OCI-LY3 (cell line): ENCODE results near the gene BCAR1.

Experiments
- H2AFZ ChIP-seq: fragments of 200-600, 300-600 bp; shearing (Covaris generic); 2 replicates; pipeline ENCODE4 v1.6.0; 2014; ENCODE audit warnings: antibody characterized with exemption, low read depth, low read length
- H3K27ac ChIP-seq: fragments of 200-600, 300-600 bp; sonication (generic); 2 replicates; pipeline ENCODE4 v1.5.1; 2014; ENCODE audit warnings: mild to moderate bottlenecking, low read length, moderate library complexity, mixed read lengths
- H3K27me3 ChIP-seq: fragments of 200-600, 300-600 bp; sonication (generic); 2 replicates; pipeline ENCODE4 v1.6.1; 2014; ENCODE audit warnings: low read depth, low read length, mixed read lengths
- H3K36me3 ChIP-seq: fragments of 200-600, 300-600 bp; sonication (generic); replicated peaks from 2 replicates; pipeline ENCODE3; 2014; ENCODE audit warnings: low read depth, low read length, mixed read lengths
- H3K4me1 ChIP-seq: fragments of 300-600, 200-600 bp; sonication (generic); 2 replicates; pipeline ENCODE4 v1.6.1; 2014; ENCODE audit warnings: low read length, mixed read lengths
- H3K4me2 ChIP-seq: fragments of 200-600, 300-600 bp; sonication (generic); 2 replicates; pipeline ENCODE4 v1.6.1; 2014; ENCODE audit warnings: low read length, mixed read lengths
- H3K4me3 ChIP-seq: fragments of 300-600, 200-600 bp; sonication (generic); 2 replicates; pipeline ENCODE4 v1.5.1; 2014; ENCODE audit warnings: antibody characterized with exemption, mild to moderate bottlenecking, low read length, moderate library complexity
- H3K79me2 ChIP-seq: fragments of 300-600, 200-600 bp; shearing (Covaris generic); 2 replicates; pipeline ENCODE4 v1.6.1; 2014; ENCODE audit warnings: mild to moderate bottlenecking, low read length, mixed read lengths
- H3K9ac ChIP-seq: fragments of 300-600, 200-600 bp; shearing (Covaris generic); 2 replicates; pipeline ENCODE4 v1.6.0; 2014; ENCODE audit warnings: mild to moderate bottlenecking, low read length, moderate library complexity
- H3K9me3 ChIP-seq: fragments of 200-600, 300-600 bp; shearing (Covaris generic); 2 replicates; pipeline ENCODE4 v1.6.1; 2014; ENCODE audit warnings: low read length, mixed read lengths; ENCODE audit not compliant: insufficient read depth
- H4K20me1 ChIP-seq: fragments of 200-600, 300-600 bp; sonication (generic); 2 replicates; pipeline ENCODE4 v1.6.1; 2016; ENCODE audit warnings: low read length, mixed read lengths; ENCODE audit not compliant: insufficient read depth
- EZH2phosphoT487 ChIP-seq: fragments of 200-600 bp; shearing (Covaris generic); IDR thresholded peaks from 2 replicates; pipeline ENCODE4 v1.6.1; 2018; ENCODE audit warnings: antibody characterized with exemption, mixed run types, low read depth
- TF ChIP-seq, protein P1 (sequence below): fragments of 200-600, 300-600 bp; sonication (generic); IDR thresholded peaks from 2 replicates; pipeline ENCODE4 v1.5.1; 2014; ENCODE audit warnings: antibody characterized with exemption, low read length, low read depth

The BCAR1 gene

GRCh38 chr16:75222271-75222783, 29.1 kb downstream of the BCAR1 start:
- Histone ChIP-seq H3K27ac (no peak overlapping the region), H3K9me3 (no peaks in the 10 kb centered on the region), H4K20me1 (no peaks in the 10 kb centered on the region), H3K27me3 (peaks cover 4% of the 10 kb centered on the region; the same call in 1 of the 2 replicates), H2AFZ (no peak overlapping the region), H3K36me3 (no peaks in the 10 kb centered on the region), H3K79me2 (no peaks in the 10 kb centered on the region), H3K4me2 (no peak overlapping the region), H3K4me3 (no peak overlapping the region), H3K4me1 (peaks cover 33% of the 10 kb centered on the region), H3K9ac (no peak overlapping the region)
- no peak for TF ChIP-seq EZH2phosphoT487
- TF ChIP-seq, protein P1, sequence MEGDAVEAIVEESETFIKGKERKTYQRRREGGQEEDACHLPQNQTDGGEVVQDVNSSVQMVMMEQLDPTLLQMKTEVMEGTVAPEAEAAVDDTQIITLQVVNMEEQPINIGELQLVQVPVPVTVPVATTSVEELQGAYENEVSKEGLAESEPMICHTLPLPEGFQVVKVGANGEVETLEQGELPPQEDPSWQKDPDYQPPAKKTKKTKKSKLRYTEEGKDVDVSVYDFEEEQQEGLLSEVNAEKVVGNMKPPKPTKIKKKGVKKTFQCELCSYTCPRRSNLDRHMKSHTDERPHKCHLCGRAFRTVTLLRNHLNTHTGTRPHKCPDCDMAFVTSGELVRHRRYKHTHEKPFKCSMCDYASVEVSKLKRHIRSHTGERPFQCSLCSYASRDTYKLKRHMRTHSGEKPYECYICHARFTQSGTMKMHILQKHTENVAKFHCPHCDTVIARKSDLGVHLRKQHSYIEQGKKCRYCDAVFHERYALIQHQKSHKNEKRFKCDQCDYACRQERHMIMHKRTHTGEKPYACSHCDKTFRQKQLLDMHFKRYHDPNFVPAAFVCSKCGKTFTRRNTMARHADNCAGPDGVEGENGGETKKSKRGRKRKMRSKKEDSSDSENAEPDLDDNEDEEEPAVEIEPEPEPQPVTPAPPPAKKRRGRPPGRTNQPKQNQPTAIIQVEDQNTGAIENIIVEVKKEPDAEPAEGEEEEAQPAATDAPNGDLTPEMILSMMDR: no peak

GRCh38 chr16:75219838-75220237, 31.6 kb downstream of the BCAR1 start:
- H3K79me2 ChIP-seq: no peaks in the 10 kb centered on the region
- no peak for TF ChIP-seq EZH2phosphoT487
- TF ChIP-seq, protein P1: no peak
- peak overlapping the region; percentile 38; the same call in 1 of the 2 replicates for H3K9ac ChIP-seq
- no peaks in the 10 kb centered on the region for H4K20me1 ChIP-seq
- no peak overlapping the region for H2AFZ ChIP-seq
- peak overlapping the region; percentile 65 for H3K4me3 ChIP-seq
- peak overlapping the region; percentile 65; the same call in 1 of the 2 replicates for H3K27ac ChIP-seq
- H3K9me3 ChIP-seq: no peaks in the 10 kb centered on the region
- peak overlapping the region; percentile 84 for H3K4me2 ChIP-seq
- H3K27me3 ChIP-seq: 0 out of 2 replicates have a peak, but pooled peaks cover 4% of the 10 kb centered on the region
- H3K36me3 ChIP-seq: no peaks in the 10 kb centered on the region
- peaks cover 42% of the 10 kb centered on the region for H3K4me1 ChIP-seq

GRCh38 chr16:75219088-75219487, 32.3 kb downstream of the BCAR1 start:
- peaks cover 42% of the 10 kb centered on the region for H3K4me1 ChIP-seq
- H3K9me3 ChIP-seq: no peaks in the 10 kb centered on the region
- no peaks in the 10 kb centered on the region for H3K27me3 ChIP-seq
- no peaks in the 10 kb centered on the region for H3K36me3 ChIP-seq
- H3K4me3 ChIP-seq: peak overlapping the region; percentile 65
- no peaks in the 10 kb centered on the region for H3K79me2 ChIP-seq
- no peak overlapping the region for H2AFZ ChIP-seq
- H3K9ac ChIP-seq: peak overlapping the region; percentile 38; the same call in 1 of the 2 replicates
- TF ChIP-seq EZH2phosphoT487: no peak
- TF ChIP-seq, protein P1: no peak
- H4K20me1 ChIP-seq: no peaks in the 10 kb centered on the region
- peak overlapping the region; percentile 84 for H3K4me2 ChIP-seq
- peak overlapping the region; percentile 65; the same call in 1 of the 2 replicates for H3K27ac ChIP-seq

DNA sequence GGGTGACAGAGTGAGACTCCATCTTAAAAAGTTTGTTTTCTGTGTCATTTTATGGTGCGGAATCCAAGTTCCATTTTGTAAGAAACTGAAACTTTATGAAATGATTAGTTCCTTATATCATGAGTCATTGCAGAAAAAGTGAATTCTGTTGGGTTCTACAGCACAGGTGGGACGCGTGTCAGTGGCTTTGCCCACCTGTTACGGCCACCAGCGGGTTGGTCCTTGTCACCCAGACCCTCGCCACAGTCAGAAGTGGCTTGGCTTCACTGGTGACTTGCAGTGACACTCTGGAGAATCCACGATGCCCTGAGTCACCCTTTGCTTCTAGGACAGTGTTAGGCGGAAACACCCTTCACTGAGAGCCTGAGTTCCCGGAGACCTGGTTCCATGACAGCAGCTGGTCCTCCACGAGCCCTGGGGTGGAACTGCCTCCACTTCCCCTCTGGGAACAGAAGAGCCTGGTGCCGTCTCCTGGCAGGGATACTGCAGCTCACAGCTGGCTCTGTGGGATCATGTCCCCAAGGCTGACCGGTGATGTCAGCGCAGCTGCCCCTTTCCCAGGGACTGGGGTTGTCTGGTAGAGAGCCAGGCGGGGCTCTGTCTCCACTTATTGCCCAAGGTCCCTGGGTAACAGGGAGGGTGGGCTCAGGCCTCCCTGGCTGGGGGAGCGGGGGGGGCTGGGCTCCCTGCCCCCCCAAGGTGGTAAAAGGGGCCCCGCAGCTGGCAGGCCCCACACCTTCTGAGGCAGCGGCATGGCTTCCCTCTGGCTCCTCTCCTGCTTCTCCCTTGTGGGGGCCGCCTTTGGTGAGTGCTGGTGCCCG, 33.0 kb downstream of the BCAR1 start, which contains the start of gene CTRB1:
Gene CTRB1, plus strand, starts transcription at position 733 of the 821 bp plus-strand sequence. Its CDS starts 20 bp downstream, at position 753.
- Histone ChIP-seq H3K79me2 (no peaks in the 10 kb centered on the region), H3K9ac (peak within 1 kb of the TSS; percentile 40; the same call in 1 of the 2 replicates), H3K27me3 (no peaks in the 10 kb centered on the region; the same call in 1 of the 2 replicates), H3K4me3 (peak within 1 kb of the TSS; percentile 65), H3K4me2 (peak within 1 kb of the TSS; percentile 84), H3K9me3 (no peaks in the 10 kb centered on the region), H4K20me1 (no peaks in the 10 kb centered on the region), H3K4me1 (peaks cover 42% of the 10 kb centered on the region), H3K36me3 (no peaks in the 10 kb centered on the region), H3K27ac (peak within 1 kb of the TSS; percentile 65), H2AFZ (no peak within 1 kb of the TSS)
- TF ChIP-seq, protein P1: no peak
- TF ChIP-seq EZH2phosphoT487: no peak
